ENCODE data around the gene RND1. TPM values are rescaled to one million over a fixed set of nuclear protein-coding genes. Genes with fewer than 3 reads are reported as not detected.

Gene RND1
- total and polyA plus RNA-seq, 2 of the 13 experiments (the other 11 are each of a cell fraction or from before 2014, with no cell fraction given), result 1.8 to 1.9 TPM

DNA sequence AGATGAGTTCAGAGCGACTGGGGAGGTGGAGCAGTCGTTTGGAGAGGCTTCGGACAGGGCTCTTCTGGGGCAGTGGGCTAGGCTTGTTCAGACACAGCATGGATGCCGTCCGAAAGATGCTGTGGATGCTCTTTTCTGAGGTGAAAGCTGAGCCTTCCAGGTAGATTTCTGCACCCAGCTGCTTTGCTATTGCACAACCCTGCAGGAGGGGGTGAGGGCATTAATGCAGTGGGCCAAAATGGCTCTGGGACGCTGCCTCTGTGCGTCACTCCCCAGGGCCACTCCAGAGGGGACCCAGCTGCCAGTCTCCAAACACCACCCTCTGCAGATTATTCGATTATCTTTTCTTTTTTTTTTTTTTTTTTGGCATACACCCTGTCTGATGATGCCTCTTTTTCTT, 7.6 kb downstream of the RND1 start:
- ATAC-seq (no peak), FAIRE-seq (no peak), DNase-seq (ENCODE audit: low spot score) (no peak)
- H3K79me2 ChIP-seq (ENCODE audit: insufficient read depth, low read length), result no peaks in the 10 kb centered on the region
- peaks cover 13% of the 10 kb centered on the region for H3K4me1 ChIP-seq (ENCODE audit: insufficient read depth, low read length)
- no peaks in the 10 kb centered on the region for H4K20me1 ChIP-seq (ENCODE audit: insufficient read depth, low read length)
- no peaks in the 10 kb centered on the region; a peak in 1 of 5 replicates for H3K27me3 ChIP-seq (ENCODE audit: control insufficient read depth in 1 of 2, insufficient read depth in 2 of 2, low read length in 2 of 2)
- peaks cover 0 to 1% of the 10 kb centered on the region in 2 experiments; a peak in 2 of 5 replicates for H3K36me3 ChIP-seq (replicated peaks in 1 of 2; ENCODE audit: control insufficient read depth in 1 of 2, insufficient read depth in 2 of 2, low read length in 2 of 2)
- no peaks in the 10 kb centered on the region for H3K9me3 ChIP-seq (ENCODE audit: low read length)
- H2AFZ ChIP-seq (ENCODE audit: low read length), result no peak overlapping the region
- TF ChIP-seq, protein P1, sequence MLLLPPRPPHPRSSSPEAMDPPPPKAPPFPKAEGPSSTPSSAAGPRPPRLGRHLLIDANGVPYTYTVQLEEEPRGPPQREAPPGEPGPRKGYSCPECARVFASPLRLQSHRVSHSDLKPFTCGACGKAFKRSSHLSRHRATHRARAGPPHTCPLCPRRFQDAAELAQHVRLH (CRISPR knock-in tag; IDR thresholded peaks at IDR 0.05; ENCODE audit: borderline replicate concordance, low read depth), result no peak
- peak; percentile 50; the same call in 1 of the 2 replicates for TF ChIP-seq CEBPB (IDR thresholded peaks at IDR 0.05; ENCODE audit: borderline replicate concordance, low read depth, low read length)
- ChIA-PET POLR2A (interaction anchor here (8.2 kb wide), 1 partner anchor 8 kb away, joined by 115 read pairs; the partner anchor contains the start of gene RND1), CTCF (ENCODE audit: low intra/inter-chr PET ratio, low total read pairs) (no interaction called here)
- H3K9ac ChIP-seq (ENCODE audit: insufficient read depth, low read depth, low read length), result no peak overlapping the region
- BruUV-seq (replicated peaks), result no TSS peak
- no peak overlapping the region for H3K4me2 ChIP-seq (ENCODE audit: low read depth, low read length)
- in situ Hi-C loops (cut with HindIII; ENCODE audit: extremely low pct_ligation_motif_present, low pct_unique_long_range_greater_than_20kb) (no loop called here), intact Hi-C loops (cut with micrococcal nuclease; ENCODE audit: unreplicated experiment) (no loop called here)
- WGBS (ENCODE audit: low lambda C conversion rate), result 88% methylated on average over 8 of the region's 8 CpGs
- no peak overlapping the region for H3K27ac ChIP-seq (ENCODE audit: extremely low read length, insufficient read depth, low read length)
- no peak overlapping the region for H3K4me3 ChIP-seq (replicated peaks in 1 of 3; ENCODE audit: insufficient read depth in 1 of 3, low read depth in 2 of 3, low read length in 3 of 3)

DNA sequence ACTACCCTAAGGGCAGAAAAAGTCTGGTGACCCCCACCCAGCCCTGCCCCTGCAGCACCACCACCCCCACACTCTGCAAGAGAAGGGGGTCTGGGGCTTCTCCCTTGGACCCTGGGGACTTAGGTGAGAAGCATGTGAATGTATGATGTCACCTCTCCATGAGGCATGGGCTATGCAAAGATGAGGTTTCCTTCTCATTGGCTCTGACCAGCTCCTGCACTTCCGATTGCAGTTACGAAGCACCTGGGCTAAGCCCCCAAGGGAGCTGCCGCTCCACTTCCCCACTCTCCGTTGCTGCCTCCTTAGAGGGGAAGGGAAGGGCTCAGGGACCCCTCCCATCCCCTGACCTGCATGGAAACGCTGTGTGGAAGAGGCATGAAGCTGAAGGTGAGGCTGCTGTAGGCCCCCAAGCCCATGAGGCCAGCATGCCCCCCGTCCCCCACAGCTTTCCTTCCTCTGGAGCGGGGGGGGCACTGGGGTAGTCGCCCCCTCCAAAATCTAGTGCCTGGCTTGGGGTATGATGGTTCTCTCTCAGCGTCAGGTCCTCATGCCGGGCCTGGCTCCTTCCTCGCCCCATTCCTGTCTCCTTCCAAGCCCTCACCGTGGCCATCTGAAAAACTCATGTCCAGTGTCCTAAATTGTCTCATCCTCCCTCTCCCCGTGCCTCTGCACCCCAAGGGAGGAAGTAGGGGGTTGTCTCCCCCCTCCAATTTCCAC, 8.2 kb downstream of the RND1 start:
- CTCF ChIA-PET (ENCODE audit: low intra/inter-chr PET ratio, low total read pairs), result no interaction called here
- TF ChIP-seq, protein P2, sequence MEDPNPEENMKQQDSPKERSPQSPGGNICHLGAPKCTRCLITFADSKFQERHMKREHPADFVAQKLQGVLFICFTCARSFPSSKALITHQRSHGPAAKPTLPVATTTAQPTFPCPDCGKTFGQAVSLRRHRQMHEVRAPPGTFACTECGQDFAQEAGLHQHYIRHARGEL (CRISPR knock-in tag; IDR thresholded peaks at IDR 0.05), result no peak
- TF ChIP-seq ZNF672 (CRISPR knock-in tag; IDR thresholded peaks at IDR 0.05) (no peak), ZNF510 (CRISPR knock-in tag; IDR thresholded peaks at IDR 0.05; ENCODE audit: low read depth) (no peak), DNMT1 (CRISPR knock-in tag; IDR thresholded peaks at IDR 0.05) (no peak), ZNF709 (CRISPR knock-in tag; IDR thresholded peaks at IDR 0.05) (no peak), ZNF563 (CRISPR knock-in tag; IDR thresholded peaks at IDR 0.05) (no peak), NAIF1 (CRISPR knock-in tag; IDR thresholded peaks at IDR 0.05; ENCODE audit: borderline replicate concordance) (no peak), ZNF230 (CRISPR knock-in tag; IDR thresholded peaks at IDR 0.05) (no peak), KDM6A (CRISPR knock-in tag; IDR thresholded peaks at IDR 0.05; ENCODE audit: low read depth) (no peak)

More for the DNA sequence above, 8.2 kb downstream of the RND1 start:
- in situ Hi-C loops (cut with HindIII; ENCODE audit: extremely low pct_ligation_motif_present, low pct_unique_long_range_greater_than_20kb) (no loop called here), intact Hi-C loops (cut with micrococcal nuclease; ENCODE audit: unreplicated experiment) (no loop called here)
- H3K9me3 ChIP-seq (ENCODE audit: low read length), result no peaks in the 10 kb centered on the region
- DNase-seq (ENCODE audit: low spot score) (no peak), ATAC-seq (no peak), FAIRE-seq (no peak)
- no peak overlapping the region for H2AFZ ChIP-seq (ENCODE audit: low read length)
- H3K27me3 ChIP-seq (ENCODE audit: control insufficient read depth in 1 of 2, insufficient read depth in 2 of 2, low read length in 2 of 2), result no peaks in the 10 kb centered on the region; a peak in 2 of 5 replicates
- H3K4me2 ChIP-seq (ENCODE audit: low read depth, low read length), result no peak overlapping the region
- H4K20me1 ChIP-seq (ENCODE audit: insufficient read depth, low read length), result no peaks in the 10 kb centered on the region
- BruUV-seq (replicated peaks), result no TSS peak
- H3K79me2 ChIP-seq (ENCODE audit: insufficient read depth, low read length), result no peaks in the 10 kb centered on the region
- no peak overlapping the region for H3K9ac ChIP-seq (ENCODE audit: insufficient read depth, low read depth, low read length)
- POLR2A ChIA-PET, result interaction anchor here (1.0 to 8.2 kb wide), 2 partner anchors 9 to 33 kb away, joined by 3 to 115 read pairs; partner anchors contain the start of gene RND1
- H3K27ac ChIP-seq (ENCODE audit: extremely low read length, insufficient read depth, low read length), result no peak overlapping the region
- H3K4me1 ChIP-seq (ENCODE audit: insufficient read depth, low read length), result peaks cover 13% of the 10 kb centered on the region
- H3K36me3 ChIP-seq (replicated peaks in 1 of 2; ENCODE audit: control insufficient read depth in 1 of 2, insufficient read depth in 2 of 2, low read length in 2 of 2), result peaks cover 0 to 1% of the 10 kb centered on the region in 2 experiments; a peak in 2 of 5 replicates
- WGBS (ENCODE audit: low lambda C conversion rate), result 90% methylated on average over 9 of the region's 13 CpGs
- no peak overlapping the region for H3K4me3 ChIP-seq (replicated peaks in 1 of 3; ENCODE audit: insufficient read depth in 1 of 3, low read depth in 2 of 3, low read length in 3 of 3)

Data from HepG2 (cell line).